ENCODE measurements around the gene ADCY5. TPM values are rescaled to one million over a fixed set of nuclear protein-coding genes. Genes with fewer than 3 reads are reported as not detected.
A peak's percentile ranks its signal among the peaks of the same experiment; 100 is the strongest.

The ADCY5 gene
- total RNA-seq, 1 donor = under 0.01 TPM

DNA sequence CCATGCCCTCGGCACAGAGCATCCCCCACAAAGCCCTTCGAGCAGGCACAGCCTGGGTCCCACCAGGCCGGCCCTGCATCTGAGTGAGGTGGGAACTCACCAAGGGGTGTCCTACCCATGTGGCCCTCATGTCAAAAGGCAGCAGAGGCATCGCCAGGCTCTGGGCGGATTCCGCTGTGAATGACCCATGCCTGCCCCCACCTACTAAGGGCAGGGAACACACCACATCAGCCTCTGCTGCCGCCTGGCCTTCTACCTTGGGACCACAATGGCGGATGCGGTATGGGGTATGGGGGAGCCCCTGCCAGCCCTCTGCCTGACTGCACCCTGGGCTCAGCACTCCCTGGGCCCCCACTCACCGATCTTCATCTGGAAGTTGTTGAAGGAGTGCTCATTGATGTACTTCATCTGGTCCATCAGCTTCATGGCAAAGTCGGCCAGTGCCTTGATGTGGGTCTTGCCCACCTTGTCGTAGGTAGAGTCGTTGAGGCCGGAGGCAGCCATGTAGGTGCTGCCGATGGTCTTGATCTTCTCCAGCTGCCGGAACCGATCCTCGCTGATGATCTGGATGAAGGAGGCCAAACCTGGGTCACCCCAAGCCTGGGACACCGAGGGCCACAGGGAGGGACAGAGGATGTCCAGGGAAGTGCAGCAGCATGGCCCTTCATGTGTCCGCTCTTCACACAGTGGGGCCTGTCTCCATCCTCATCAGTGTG is 159.3 kb downstream of the ADCY5 start:
- TF ChIP-seq, protein P1, sequence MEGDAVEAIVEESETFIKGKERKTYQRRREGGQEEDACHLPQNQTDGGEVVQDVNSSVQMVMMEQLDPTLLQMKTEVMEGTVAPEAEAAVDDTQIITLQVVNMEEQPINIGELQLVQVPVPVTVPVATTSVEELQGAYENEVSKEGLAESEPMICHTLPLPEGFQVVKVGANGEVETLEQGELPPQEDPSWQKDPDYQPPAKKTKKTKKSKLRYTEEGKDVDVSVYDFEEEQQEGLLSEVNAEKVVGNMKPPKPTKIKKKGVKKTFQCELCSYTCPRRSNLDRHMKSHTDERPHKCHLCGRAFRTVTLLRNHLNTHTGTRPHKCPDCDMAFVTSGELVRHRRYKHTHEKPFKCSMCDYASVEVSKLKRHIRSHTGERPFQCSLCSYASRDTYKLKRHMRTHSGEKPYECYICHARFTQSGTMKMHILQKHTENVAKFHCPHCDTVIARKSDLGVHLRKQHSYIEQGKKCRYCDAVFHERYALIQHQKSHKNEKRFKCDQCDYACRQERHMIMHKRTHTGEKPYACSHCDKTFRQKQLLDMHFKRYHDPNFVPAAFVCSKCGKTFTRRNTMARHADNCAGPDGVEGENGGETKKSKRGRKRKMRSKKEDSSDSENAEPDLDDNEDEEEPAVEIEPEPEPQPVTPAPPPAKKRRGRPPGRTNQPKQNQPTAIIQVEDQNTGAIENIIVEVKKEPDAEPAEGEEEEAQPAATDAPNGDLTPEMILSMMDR (IDR thresholded peaks at IDR 0.05; ENCODE audit: insufficient read depth, low read length) = no peak
- DNase-seq (ENCODE audit: low read depth) = no peak

DNA sequence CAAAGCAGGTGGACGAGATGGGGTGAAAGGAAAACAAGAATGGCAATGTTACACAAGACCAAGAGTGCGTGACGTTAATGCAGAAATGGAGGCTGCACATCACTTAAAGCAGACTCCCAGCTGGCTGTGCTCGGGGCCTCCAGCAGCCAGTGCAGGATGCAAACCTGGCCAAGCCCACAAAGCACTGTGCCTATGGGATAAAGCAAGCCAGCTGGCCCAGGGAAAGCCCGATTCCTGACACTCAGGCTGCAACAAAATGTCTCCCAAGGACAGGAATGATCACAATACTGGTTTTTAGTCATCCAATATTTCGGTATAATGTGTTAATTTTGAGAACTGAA is 161.0 kb downstream of the ADCY5 start:
- no peak for DNase-seq (ENCODE audit: low read depth)
- no peak overlapping the region for H3K4me3 ChIP-seq (ENCODE audit: low read depth, low read length)
- TF ChIP-seq, protein P1 (IDR thresholded peaks at IDR 0.05; ENCODE audit: insufficient read depth, low read length) = no peak

More for the DNA sequence above, 159.3 kb downstream of the ADCY5 start:
- H3K4me3 ChIP-seq (ENCODE audit: low read depth, low read length) = no peak overlapping the region

DNA sequence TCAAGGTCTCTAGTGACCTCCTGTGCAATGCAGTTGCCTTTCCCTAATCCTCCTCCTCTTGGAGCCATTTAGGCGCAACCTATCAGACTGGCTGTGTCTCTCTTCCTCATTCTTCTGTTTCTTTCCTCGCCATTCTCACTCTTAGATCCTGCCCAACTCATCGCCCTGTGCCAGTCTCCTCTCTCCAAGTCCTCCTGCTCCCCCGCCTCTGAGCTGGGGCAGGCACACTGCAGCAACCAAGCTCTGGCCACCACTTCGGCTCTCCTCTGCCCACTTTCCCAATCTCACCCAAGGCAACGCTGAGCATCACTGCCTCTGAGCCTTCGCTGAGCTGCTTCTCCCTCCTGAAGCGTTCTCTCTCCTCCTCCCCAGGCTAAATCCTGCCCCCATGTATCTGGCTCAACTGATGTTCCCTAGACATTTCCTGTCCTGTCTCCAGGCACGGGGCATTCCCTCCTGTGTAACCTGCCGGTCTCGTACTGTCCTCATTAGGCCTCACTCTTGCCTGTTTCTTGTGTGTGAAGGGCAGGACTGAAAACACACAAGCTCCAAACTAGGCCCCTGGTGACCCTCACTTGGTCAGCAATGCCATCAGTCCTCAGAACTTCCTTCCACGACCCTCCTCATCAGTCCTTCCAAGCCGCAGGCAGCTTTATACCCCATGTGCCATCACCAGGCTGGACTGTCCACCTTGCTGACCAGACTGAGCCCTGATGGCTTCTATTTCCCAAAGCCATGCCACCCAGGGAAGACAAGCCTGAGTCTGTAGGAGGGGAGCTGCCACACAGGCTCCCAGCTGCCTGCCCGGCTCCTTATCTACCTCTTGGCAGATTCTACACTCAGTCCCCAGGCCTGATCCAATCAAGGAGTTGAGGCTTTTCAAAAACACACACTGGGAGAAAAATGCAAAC is 161.6 kb downstream of the ADCY5 start:
- no peak overlapping the region for H3K4me3 ChIP-seq (ENCODE audit: low read depth, low read length)
- TF ChIP-seq, protein P1 (IDR thresholded peaks at IDR 0.05; ENCODE audit: insufficient read depth, low read length) = no peak
- DNase-seq (ENCODE audit: low read depth) = no peak

DNA sequence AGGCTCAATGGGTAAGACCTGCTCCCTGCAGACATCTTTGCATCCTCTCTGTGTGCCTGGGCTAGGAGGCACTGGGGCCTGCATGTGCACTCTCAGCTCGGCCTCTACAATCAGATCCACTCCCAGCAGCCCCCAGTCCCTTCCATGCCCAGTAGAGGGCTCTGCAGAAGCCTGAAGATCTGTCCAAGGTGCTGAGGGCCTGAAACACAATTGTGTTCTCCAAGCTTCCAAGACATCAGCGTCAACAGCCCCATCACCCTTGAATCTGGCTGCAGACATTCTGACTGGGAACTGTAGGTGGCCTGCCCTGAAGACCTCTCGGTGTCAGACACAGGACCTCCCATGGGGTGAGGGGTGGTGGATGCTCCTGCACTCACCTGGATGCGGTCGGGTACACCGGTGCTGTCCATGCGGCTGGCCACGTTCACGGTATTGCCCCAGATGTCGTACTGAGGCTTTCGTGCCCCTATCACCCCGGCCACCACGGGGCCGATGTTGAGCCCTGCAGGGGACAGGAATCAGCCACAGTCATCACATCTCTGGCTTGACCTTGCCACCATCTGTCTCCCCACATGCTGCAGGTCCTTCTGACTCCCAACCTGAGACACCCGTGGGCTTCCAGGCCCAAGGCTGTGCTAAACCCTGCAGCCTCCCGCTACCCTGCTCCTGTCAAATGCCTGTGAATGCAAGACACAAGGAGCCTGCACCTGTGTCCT is 162.4 kb downstream of the ADCY5 start:
- H3K4me3 ChIP-seq (ENCODE audit: low read depth, low read length) = no peak overlapping the region
- TF ChIP-seq, protein P1 (IDR thresholded peaks at IDR 0.05; ENCODE audit: insufficient read depth, low read length) = peak; percentile 96
- peak; percentile 74 for DNase-seq (ENCODE audit: low read depth)

DNA sequence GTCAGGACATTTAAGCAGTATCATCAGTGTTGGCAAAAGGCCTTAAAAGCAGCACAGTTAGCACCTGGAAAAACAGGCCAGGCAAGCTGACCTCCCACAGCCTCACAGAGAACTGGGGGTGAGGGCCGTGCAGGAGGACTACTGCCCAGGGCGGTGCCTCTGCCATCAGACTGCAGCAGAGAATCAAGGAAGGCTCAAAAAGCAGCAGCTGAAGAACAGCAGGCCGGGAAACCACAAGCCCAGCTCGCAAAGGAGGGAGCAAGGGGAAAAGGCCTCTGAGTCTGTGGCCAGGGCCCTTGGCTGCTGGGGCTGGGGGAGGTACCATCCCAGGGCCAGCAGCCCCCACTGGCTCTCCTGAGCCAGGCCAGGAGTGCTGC is 163.0 kb downstream of the ADCY5 start:
- DNase-seq (ENCODE audit: low read depth) = no peak
- H3K4me3 ChIP-seq (ENCODE audit: low read depth, low read length) = no peak overlapping the region
- TF ChIP-seq, protein P1 (IDR thresholded peaks at IDR 0.05; ENCODE audit: insufficient read depth, low read length) = no peak

DNA sequence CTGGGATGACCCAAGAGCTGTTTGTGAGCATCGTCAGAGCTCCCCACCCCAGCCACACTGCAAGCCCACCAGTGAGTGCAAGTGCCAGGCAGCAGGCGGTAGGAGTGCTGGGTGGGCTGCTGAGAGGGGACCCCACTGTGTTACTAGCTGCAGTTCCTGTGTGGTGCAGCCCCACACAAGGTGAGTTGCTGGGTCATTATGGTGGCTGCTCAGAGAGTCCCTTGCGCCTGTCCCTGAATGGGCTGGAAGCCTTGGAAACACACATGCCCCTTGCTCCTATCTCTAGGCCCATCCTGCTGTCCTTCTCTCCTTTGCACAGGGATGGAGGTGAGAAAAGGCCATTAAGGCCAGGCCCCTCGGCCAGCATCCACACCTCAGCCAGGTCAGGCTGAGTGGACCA is 163.4 kb downstream of the ADCY5 start:
- DNase-seq (ENCODE audit: low read depth) = no peak
- no peak overlapping the region for H3K4me3 ChIP-seq (ENCODE audit: low read depth, low read length)
- TF ChIP-seq, protein P1 (IDR thresholded peaks at IDR 0.05; ENCODE audit: insufficient read depth, low read length) = no peak

Data from fibroblast of the aortic adventitia (primary cell).